Endodermal cell (in vitro differentiated cells): ENCODE measurements around the gene C17orf58. TPM values are rescaled to one million over a fixed set of nuclear protein-coding genes. Genes with fewer than 3 reads are reported as not detected.

Experiments used
- DNase-seq: peaks from one replicate; pipeline ENCODE4 v3.0.0-alpha.2; 2017
- H3K27ac ChIP-seq: 2 replicates; pipeline ENCODE4 v1.5.1; 2013; ENCODE audit warnings: mild to moderate bottlenecking, low read depth, low read length, moderate library complexity
- H3K27me3 ChIP-seq: 2 replicates; pipeline ENCODE4 v1.6.1; 2013; ENCODE audit warnings: mild to moderate bottlenecking, low read length, moderate library complexity; ENCODE audit not compliant: insufficient read depth, control insufficient read depth, poor library complexity, severe bottlenecking
- H3K36me3 ChIP-seq: 2 replicates; pipeline ENCODE4 v1.7.0; 2013; ENCODE audit warnings: mild to moderate bottlenecking, low read length, moderate library complexity; ENCODE audit not compliant: control insufficient read depth, insufficient read depth
- H3K4me1 ChIP-seq: one replicate; pipeline ENCODE4 v1.7.0; 2013; ENCODE audit warnings: low read length; ENCODE audit not compliant: control insufficient read depth, insufficient read depth
- H3K4me3 ChIP-seq: 2 replicates; pipeline ENCODE4 v1.5.1; 2013; ENCODE audit warnings: mild to moderate bottlenecking, low read length, moderate library complexity
- H3K9ac ChIP-seq: 2 replicates; pipeline ENCODE4 v1.6.1; 2013; ENCODE audit warnings: mild to moderate bottlenecking, low read length, moderate library complexity; ENCODE audit not compliant: poor library complexity, severe bottlenecking; ENCODE audit errors: extremely low read depth
- H3K9me3 ChIP-seq: 2 replicates; pipeline ENCODE4 v1.6.1; 2013; ENCODE audit warnings: mild to moderate bottlenecking, low read length, moderate library complexity; ENCODE audit not compliant: control insufficient read depth
- H3K27ac Mint-ChIP-seq: 2 replicates; pipeline ENCODE4 v1.8.0; 2020; ENCODE audit warnings: mixed read lengths
- H3K27me3 Mint-ChIP-seq: 2 replicates; pipeline ENCODE4 v1.8.0; 2021; ENCODE audit warnings: mild to moderate bottlenecking, mixed read lengths; ENCODE audit not compliant: insufficient read depth
- H3K36me3 Mint-ChIP-seq: 2 replicates; pipeline ENCODE4 v1.8.0; 2020; ENCODE audit warnings: low read depth, mixed read lengths
- H3K4me1 Mint-ChIP-seq: 2 replicates; pipeline ENCODE4 v1.8.0; 2020; ENCODE audit warnings: mixed read lengths
- H3K4me3 Mint-ChIP-seq: 2 replicates; pipeline ENCODE4 v1.8.0; 2020; ENCODE audit warnings: mild to moderate bottlenecking, moderate library complexity, mixed read lengths
- H3K9me3 Mint-ChIP-seq: 2 replicates; pipeline ENCODE4 v1.8.0; 2020; ENCODE audit warnings: mild to moderate bottlenecking, mixed read lengths
- CTCF ChIP-seq: fragments of 200-600 bp; sonication (generic); conservative IDR thresholded peaks from 2 replicates; pipeline ENCODE4 v1.5.0; 2021; ENCODE audit warnings: antibody characterized with exemption, mild to moderate bottlenecking
- WGBS, 2 experiments: methylation state at CpG; one replicate each; pipeline versions ENCODE4 v1.1.5 to v1.1.7; 2013; ENCODE audit warnings: missing lambda C conversion rate in 2 of 2, mixed read lengths in 1 of 2; ENCODE audit not compliant: insufficient coverage in 1 of 2, insufficient read length in 1 of 2; 5-methylcytosine and 5-hydroxymethylcytosine counted together
- total RNA-seq, 2 donors: library from RNA; stranded (reverse); fragmentation: NEBNext Ultra II Directional in 1 of 2; extraction: Animal tissue kit (Norgen Biotek cat#: 25700) in 1 of 2; gene quantifications; 2 replicates in 1 of 2; 3 replicates in 1 of 2; pipeline ENCODE4 v1.2.1, GENCODE V29; 2021

C17orf58 gene
- total RNA-seq, 2 donors from 2014 or later = 14.0 to 14.1 TPM

GRCh38 chr17:67999291-67999911 lies 3.1 kb upstream of the C17orf58 start:
- H3K9ac ChIP-seq = no peak overlapping the region
- no peak overlapping the region for H3K27ac ChIP-seq
- no peak overlapping the region for H3K4me3 ChIP-seq
- Mint-ChIP-seq H3K36me3 (no peaks in the 10 kb centered on the region), H3K4me3 (no peak overlapping the region), H3K4me1 (peaks cover 15% of the 10 kb centered on the region), H3K9me3 (peaks cover 1% of the 10 kb centered on the region), H3K27me3 (peaks cover 34% of the 10 kb centered on the region), H3K27ac (no peak overlapping the region)
- 94 to 100% methylated on average over 1 to 2 of the region's 3 CpGs for WGBS, 2 experiments
- peak; percentile 50 for DNase-seq
- H3K27me3 ChIP-seq = peaks cover 25% of the 10 kb centered on the region
- peaks cover 4% of the 10 kb centered on the region for H3K4me1 ChIP-seq
- no peaks in the 10 kb centered on the region for H3K36me3 ChIP-seq
- TF ChIP-seq CTCF = no peak
- no peaks in the 10 kb centered on the region for H3K9me3 ChIP-seq

- no peak overlapping the region for H3K27ac ChIP-seq
- Mint-ChIP-seq H3K27me3 (peaks cover 34% of the 10 kb centered on the region), H3K4me3 (no peak overlapping the region), H3K27ac (no peak overlapping the region), H3K9me3 (peaks cover 1% of the 10 kb centered on the region), H3K4me1 (peaks cover 15% of the 10 kb centered on the region), H3K36me3 (no peaks in the 10 kb centered on the region)
- H3K27me3 ChIP-seq = peaks cover 25% of the 10 kb centered on the region
- H3K36me3 ChIP-seq = no peaks in the 10 kb centered on the region
- no peak overlapping the region for H3K9ac ChIP-seq
- no peak for TF ChIP-seq CTCF
- no peaks in the 10 kb centered on the region for H3K9me3 ChIP-seq
- peaks cover 4% of the 10 kb centered on the region for H3K4me1 ChIP-seq
- no peak overlapping the region for H3K4me3 ChIP-seq
- DNase-seq = no peak
- 87 to 92% methylated on average over 1 to 2 of the region's 2 CpGs for WGBS, 2 experiments
Measured at GRCh38 chr17:67998466-67998865, 2.2 kb upstream of the C17orf58 start.

DNA sequence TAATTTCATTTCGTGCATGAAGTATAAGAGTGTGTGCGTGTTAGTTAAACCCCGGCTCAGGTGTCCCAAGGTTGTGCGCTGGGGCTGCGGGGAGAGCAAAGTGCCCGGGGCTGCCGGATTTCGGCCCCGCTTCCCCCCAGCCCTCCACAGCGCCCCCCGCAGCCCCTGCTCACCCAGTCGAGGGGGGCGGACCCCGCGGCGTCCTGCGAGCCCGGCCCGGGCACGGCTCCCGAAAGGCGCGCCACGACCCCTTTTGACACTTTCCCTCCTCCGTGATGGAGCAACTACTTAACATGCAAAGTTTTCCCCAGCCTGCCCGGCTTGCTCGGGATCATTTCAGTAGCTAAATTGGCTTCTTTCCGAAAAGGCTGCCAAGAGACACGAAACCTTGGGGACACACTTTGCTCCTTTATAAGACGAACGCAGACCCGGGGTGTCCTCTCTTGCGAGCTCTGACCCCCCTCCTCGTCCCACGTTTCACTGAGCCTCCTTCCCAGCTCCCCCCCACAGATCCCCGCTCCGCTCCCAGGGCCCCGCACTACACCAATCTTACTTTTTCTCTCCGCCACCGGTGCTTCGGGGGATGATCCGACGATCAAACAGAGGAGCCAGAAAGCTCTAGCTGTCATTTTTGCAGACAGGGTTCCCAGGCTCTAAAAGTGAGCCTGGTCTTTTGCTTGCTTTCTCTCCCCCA lies 552 bp downstream of the C17orf58 start:
- Mint-ChIP-seq H3K27ac (peak overlapping the region; percentile 56), H3K27me3 (peaks cover 34% of the 10 kb centered on the region), H3K4me1 (peaks cover 27% of the 10 kb centered on the region), H3K4me3 (peak overlapping the region; percentile 88), H3K9me3 (no peaks in the 10 kb centered on the region), H3K36me3 (peaks cover 2% of the 10 kb centered on the region)
- Histone ChIP-seq H3K27me3 (peaks cover 25% of the 10 kb centered on the region), H3K9me3 (no peaks in the 10 kb centered on the region), H3K9ac (no peak overlapping the region), H3K4me1 (peaks cover 4% of the 10 kb centered on the region), H3K36me3 (no peaks in the 10 kb centered on the region), H3K4me3 (peak overlapping the region; percentile 76), H3K27ac (no peak overlapping the region)
- peak; percentile 85 for DNase-seq
- 2% methylated on average over 10 to 43 of the region's 43 CpGs for WGBS, 2 experiments
- no peak for TF ChIP-seq CTCF
